Esophagus squamous epithelium (tissue), 5 donors: ENCODE results near the gene SIK3. TPM values are rescaled to one million over a fixed set of nuclear protein-coding genes. Genes with fewer than 3 reads are reported as not detected.

Experiments used
- DNase-seq: peaks from one replicate; lab custom pipeline; 2025; lab: John Stamatoyannopoulos, UW
- H3K27ac ChIP-seq, 4 donors: fragments of 200-600 bp; sonication (generic); one replicate each; pipeline ENCODE4 v1.5.1; 2016 to 2019; ENCODE audit warnings: mild to moderate bottlenecking in 1 of 4
- H3K27me3 ChIP-seq, 4 donors: fragments of 200-600 bp; sonication (generic); 1 replicate in 3 of 4; 2 replicates in 1 of 4; pipeline versions ENCODE4 v1.5.1 to v1.6.0; 2017 to 2021; ENCODE audit warnings: antibody characterized with exemption in 1 of 4
- H3K36me3 ChIP-seq, 3 donors: fragments of 200-600 bp; sonication (generic); one replicate each; pipeline ENCODE4 v1.5.1; 2016 to 2019
- H3K4me1 ChIP-seq, 3 donors: fragments of 200-600 bp; sonication (generic); one replicate each; pipeline ENCODE4 v1.5.1; 2017 to 2019
- H3K4me3 ChIP-seq, 4 donors: fragments of 200-600 bp; sonication (generic); 1 replicate in 3 of 4; 2 replicates in 1 of 4; pipeline ENCODE4 v1.5.1; 2016 to 2019; ENCODE audit warnings: mild to moderate bottlenecking in 2 of 4, moderate library complexity in 1 of 4
- H3K9me3 ChIP-seq, 3 donors: fragments of 200-600 bp; sonication (generic); one replicate each; pipeline ENCODE4 v1.5.1; 2016 to 2019
- POLR2A ChIP-seq, 4 donors: fragments of 450-650 bp; IDR thresholded peaks; one replicate each; pipeline ENCODE4 v1.6.1; 2017; ENCODE audit warnings: antibody characterized with exemption in 4 of 4, mild to moderate bottlenecking in 4 of 4, moderate library complexity in 3 of 4
- WGBS, 2 donors: methylation state at CpG; one replicate each; pipeline ENCODE4 v1.1.5; 2018; 5-methylcytosine and 5-hydroxymethylcytosine counted together
- intact Hi-C: fragments of 100-400 bp; cut with DNase I; formaldehyde crosslinking; loops from one replicate; pipeline ENCODE4 v1.15.0; 2022
- total RNA-seq, 4 donors: library from RNA; depleted of rRNA; stranded (reverse); fragments of >200 nt; gene quantifications; one replicate each; pipeline ENCODE4 v1.1.0, GENCODE V29; 2016
- TF ChIP-seq, protein P1 (sequence below), 6 experiments: fragments of 450-650 bp in 4 of 6; fragments of 200-600 bp in 2 of 6; sonication (generic) in 2 of 6; IDR thresholded peaks; one replicate each; pipeline ENCODE4 v1.5.1; 2016 to 2019; ENCODE audit warnings: antibody characterized with exemption in 6 of 6, mild to moderate bottlenecking in 4 of 6, moderate library complexity in 4 of 6
- donor health status: DM: yes; HTN: yes; CAD: no.

SIK3 gene
- total RNA-seq, 4 donors from 2014 or later: 16.2 to 35.1 (median 20.3) TPM

DNA sequence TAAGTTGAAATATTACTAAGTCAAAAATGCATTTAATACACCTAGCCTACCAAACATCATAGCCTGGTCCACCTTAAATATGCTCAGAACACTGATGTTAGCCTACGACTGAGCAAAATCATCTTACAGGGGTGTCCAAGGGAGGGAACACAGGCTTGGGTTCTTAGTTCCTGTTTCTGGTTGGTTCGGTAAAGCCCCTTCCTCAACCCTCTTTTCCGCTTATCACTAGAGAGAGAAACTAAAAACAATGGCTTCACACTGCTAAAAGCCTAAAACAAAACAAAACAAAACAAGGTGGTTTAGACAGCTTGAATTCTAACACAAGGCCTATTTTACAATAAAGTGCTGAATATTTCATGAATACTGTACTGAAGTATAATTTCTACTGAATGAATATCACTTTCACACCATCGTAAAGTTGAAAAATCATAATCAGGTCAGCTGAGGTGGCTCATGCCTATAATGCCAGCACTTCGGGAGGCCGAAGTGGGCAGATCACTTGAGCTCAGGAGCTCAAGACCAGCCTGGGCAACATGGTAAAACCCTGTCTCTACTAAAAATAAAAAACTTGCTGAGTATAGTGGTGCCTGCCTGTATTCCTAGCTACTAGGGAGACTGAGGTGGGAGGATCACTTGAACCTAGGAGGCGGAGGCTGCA, 118.0 kb downstream of the SIK3 start:
- no peak for DNase-seq
- 77 to 81% methylated on average over 7 of the region's 7 CpGs for WGBS, 2 donors
- Histone ChIP-seq H3K27ac (no peak overlapping the region), H3K9me3 (no peaks in the 10 kb centered on the region), H3K4me1 (peaks cover 0 to 37% (median 17%) of the 10 kb centered on the region in 3 donors), H3K36me3 (no peaks in the 10 kb centered on the region), H3K27me3 (no peaks in the 10 kb centered on the region), H3K4me3 (no peak overlapping the region)
- TF ChIP-seq, protein P1, sequence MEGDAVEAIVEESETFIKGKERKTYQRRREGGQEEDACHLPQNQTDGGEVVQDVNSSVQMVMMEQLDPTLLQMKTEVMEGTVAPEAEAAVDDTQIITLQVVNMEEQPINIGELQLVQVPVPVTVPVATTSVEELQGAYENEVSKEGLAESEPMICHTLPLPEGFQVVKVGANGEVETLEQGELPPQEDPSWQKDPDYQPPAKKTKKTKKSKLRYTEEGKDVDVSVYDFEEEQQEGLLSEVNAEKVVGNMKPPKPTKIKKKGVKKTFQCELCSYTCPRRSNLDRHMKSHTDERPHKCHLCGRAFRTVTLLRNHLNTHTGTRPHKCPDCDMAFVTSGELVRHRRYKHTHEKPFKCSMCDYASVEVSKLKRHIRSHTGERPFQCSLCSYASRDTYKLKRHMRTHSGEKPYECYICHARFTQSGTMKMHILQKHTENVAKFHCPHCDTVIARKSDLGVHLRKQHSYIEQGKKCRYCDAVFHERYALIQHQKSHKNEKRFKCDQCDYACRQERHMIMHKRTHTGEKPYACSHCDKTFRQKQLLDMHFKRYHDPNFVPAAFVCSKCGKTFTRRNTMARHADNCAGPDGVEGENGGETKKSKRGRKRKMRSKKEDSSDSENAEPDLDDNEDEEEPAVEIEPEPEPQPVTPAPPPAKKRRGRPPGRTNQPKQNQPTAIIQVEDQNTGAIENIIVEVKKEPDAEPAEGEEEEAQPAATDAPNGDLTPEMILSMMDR (IDR thresholded peaks at IDR 0.05): no peak
- TF ChIP-seq POLR2A (IDR thresholded peaks at IDR 0.05): no peak
- intact Hi-C loops: no loop called here

DNA sequence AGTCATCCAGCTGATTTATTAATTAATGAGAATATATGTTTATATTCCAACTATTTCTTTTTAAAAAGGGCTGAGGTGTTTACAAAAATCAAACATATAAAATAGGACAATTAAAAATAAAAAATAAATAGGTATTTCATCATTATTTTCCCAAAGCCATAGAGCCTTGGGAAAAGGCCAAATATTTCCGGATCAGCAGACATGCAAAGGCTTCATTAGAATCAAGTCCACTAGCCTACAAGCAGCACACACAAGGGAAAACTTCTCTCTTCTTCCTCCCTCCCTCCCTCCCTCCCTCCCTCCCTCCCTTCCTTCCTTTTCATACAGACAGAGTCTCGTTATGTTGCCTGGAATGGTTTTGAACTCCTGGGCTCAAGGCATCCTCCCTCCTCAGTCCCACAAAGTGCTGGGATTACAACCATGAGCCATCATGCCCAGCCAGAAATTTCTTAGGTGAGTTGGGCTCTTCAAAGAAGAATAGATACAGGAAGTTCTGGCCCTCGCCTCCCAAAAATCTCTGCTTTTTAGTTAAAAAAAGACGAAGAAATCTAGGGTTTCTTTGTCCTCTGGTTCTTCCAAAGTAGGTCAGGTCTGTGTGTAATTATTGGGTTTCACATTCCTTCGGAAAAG, 121.2 kb downstream of the SIK3 start:
- intact Hi-C loops: no loop called here
- H3K4me1 ChIP-seq: peaks cover 0 to 27% (median 7%) of the 10 kb centered on the region in 3 donors
- WGBS, 2 donors: 60 to 64% methylated on average over 5 of the region's 5 CpGs

DNA sequence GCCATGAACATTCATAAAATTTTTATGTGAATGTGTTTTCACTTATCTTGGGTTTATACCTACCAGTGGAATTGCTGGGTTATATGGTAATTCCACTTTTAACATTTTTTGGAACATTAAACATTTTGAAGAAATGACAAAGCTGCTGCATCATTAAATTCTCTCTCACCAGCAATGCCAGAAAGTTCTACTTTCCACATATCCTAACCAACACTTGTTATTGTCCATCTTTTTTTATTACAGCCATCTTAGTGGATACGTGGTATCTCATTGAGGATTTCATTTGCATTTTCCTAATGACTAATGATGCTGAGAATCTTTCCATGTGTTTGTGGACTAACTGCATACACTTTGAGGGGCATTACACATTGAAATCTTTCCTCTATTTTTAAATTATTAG, 122.6 kb downstream of the SIK3 start:
- intact Hi-C loops: no loop called here

More for the DNA sequence above, 121.2 kb downstream of the SIK3 start:
- no peak for DNase-seq
- Histone ChIP-seq H3K27ac (no peak overlapping the region), H3K27me3 (no peaks in the 10 kb centered on the region), H3K36me3 (no peaks in the 10 kb centered on the region), H3K9me3 (no peaks in the 10 kb centered on the region), H3K4me3 (no peak overlapping the region)
- TF ChIP-seq, protein P1 (IDR thresholded peaks at IDR 0.05): no peak
- TF ChIP-seq POLR2A (IDR thresholded peaks at IDR 0.05): no peak

DNA sequence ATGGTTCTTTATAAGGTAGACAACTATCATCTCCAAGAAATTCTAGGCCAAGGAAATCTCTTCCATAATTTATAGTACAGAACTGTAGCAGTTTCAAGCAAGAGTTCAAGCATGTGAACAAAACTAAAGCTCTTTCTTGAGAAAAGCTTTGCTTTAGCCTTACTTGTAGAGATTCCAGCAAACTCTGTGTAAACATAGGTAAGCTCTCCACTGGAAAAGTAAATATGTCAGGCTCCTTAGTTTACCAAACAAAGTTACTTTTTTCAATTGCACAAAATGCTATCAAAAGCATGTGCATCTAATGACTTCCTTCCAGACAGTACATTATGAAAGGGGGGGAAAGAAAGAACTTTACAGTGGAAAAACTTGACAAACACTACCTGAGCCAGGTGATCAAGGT, 125.0 kb downstream of the SIK3 start:
- TF ChIP-seq POLR2A (IDR thresholded peaks at IDR 0.05): no peak
- TF ChIP-seq, protein P1 (IDR thresholded peaks at IDR 0.05): no peak
- Histone ChIP-seq H3K4me1 (peaks cover 0 to 20% (median 0%) of the 10 kb centered on the region in 3 donors), H3K27me3 (no peaks in the 10 kb centered on the region), H3K36me3 (no peaks in the 10 kb centered on the region), H3K9me3 (no peaks in the 10 kb centered on the region), H3K4me3 (no peak overlapping the region), H3K27ac (no peak overlapping the region)
- no peak for DNase-seq
- intact Hi-C loops: no loop called here

More for the DNA sequence above, 122.6 kb downstream of the SIK3 start:
- TF ChIP-seq, protein P1 (IDR thresholded peaks at IDR 0.05): no peak
- no peak for TF ChIP-seq POLR2A (IDR thresholded peaks at IDR 0.05)
- no peak for DNase-seq
- 94% methylated on average over 1 of the region's 1 CpG for WGBS, 2 donors
- Histone ChIP-seq H3K9me3 (no peaks in the 10 kb centered on the region), H3K4me1 (peaks cover 0 to 20% (median 0%) of the 10 kb centered on the region in 3 donors), H3K27me3 (no peaks in the 10 kb centered on the region), H3K27ac (no peak overlapping the region), H3K4me3 (no peak overlapping the region), H3K36me3 (no peaks in the 10 kb centered on the region)

DNA sequence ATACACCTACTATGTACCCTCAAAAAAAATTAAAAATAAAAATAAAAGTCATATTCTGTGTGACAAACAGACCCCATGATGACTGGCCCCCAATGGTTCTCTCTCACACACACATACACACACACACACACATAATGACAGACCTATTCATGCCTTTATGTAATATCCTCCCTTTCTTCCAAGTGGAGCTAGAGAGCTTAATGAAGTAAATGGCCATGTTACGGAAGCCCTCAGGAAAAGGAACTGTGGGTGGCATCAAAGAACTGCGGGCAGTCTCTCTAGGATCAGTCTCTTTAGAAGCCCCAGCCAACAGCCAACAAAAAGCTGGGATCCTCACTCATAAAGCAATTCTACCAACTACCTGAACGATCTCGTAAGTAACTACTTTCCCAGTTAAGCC, 125.5 kb downstream of the SIK3 start:
- Histone ChIP-seq H3K27ac (no peak overlapping the region), H3K4me3 (no peak overlapping the region), H3K4me1 (peaks cover 0 to 20% (median 0%) of the 10 kb centered on the region in 3 donors), H3K36me3 (no peaks in the 10 kb centered on the region), H3K9me3 (no peaks in the 10 kb centered on the region), H3K27me3 (no peaks in the 10 kb centered on the region)
- TF ChIP-seq POLR2A (IDR thresholded peaks at IDR 0.05): no peak
- TF ChIP-seq, protein P1 (IDR thresholded peaks at IDR 0.05): no peak
- 68 to 79% methylated on average over 4 of the region's 4 CpGs for WGBS, 2 donors
- intact Hi-C loops: no loop called here
- no peak for DNase-seq
